Uterus (tissue), 4 donors: ENCODE data around the gene ASH1L. TPM values are rescaled to one million over a fixed set of nuclear protein-coding genes. Genes with fewer than 3 reads are reported as not detected.
A peak's percentile ranks its signal among the peaks of the same experiment; 100 is the strongest.

Experiments used
- DNase-seq, 2 donors: peaks; one replicate each; pipeline ENCODE4 v3.0.0-alpha.2; 2019 to 2020
- H3K27ac ChIP-seq, 2 donors: fragments of 200-600 bp; sonication (generic); 1 replicate in 1 of 2; 2 replicates in 1 of 2; pipeline ENCODE4 v1.5.1; 2016 to 2018
- H3K27me3 ChIP-seq, 2 donors: fragments of 200-600 bp; sonication (generic); one replicate each; pipeline ENCODE4 v1.5.1; 2018 to 2019; ENCODE audit warnings: control low read depth in 1 of 2
- H3K36me3 ChIP-seq, 2 donors: fragments of 200-600 bp; sonication (generic); one replicate each; pipeline ENCODE4 v1.5.1; 2019; ENCODE audit warnings: control low read depth in 1 of 2
- H3K4me1 ChIP-seq, 2 donors: fragments of 200-600 bp; sonication (generic); one replicate each; pipeline ENCODE4 v1.5.1; 2018 to 2019; ENCODE audit warnings: control low read depth in 1 of 2
- H3K4me3 ChIP-seq, 2 donors: fragments of 200-600 bp; sonication (generic); 1 replicate in 1 of 2; 2 replicates in 1 of 2; pipeline ENCODE4 v1.5.1; 2018 to 2019; ENCODE audit warnings: mild to moderate bottlenecking in 1 of 2
- H3K9me3 ChIP-seq, 2 donors: fragments of 200-600 bp; sonication (generic); one replicate each; pipeline ENCODE4 v1.5.1; 2019; ENCODE audit warnings: control low read depth in 1 of 2
- CTCF ChIP-seq, 4 experiments: fragments of 200-600 bp in 2 of 4; fragments of 450-650 bp in 2 of 4; sonication (generic) in 2 of 4; IDR thresholded peaks; one replicate each; pipeline ENCODE4 v1.5.1; 2016 to 2019; ENCODE audit warnings: antibody characterized with exemption in 4 of 4, mild to moderate bottlenecking in 2 of 4, moderate library complexity in 1 of 4
- POLR2A ChIP-seq, 2 donors: fragments of 450-650 bp; IDR thresholded peaks; one replicate each; pipeline ENCODE4 v1.6.1; 2016; ENCODE audit warnings: antibody characterized with exemption in 2 of 2, mild to moderate bottlenecking in 1 of 2, moderate library complexity in 1 of 2
- intact Hi-C: fragments of 100-400 bp; cut with DNase I; formaldehyde crosslinking; loops from one replicate; pipeline ENCODE4 v1.15.1; 2023; ENCODE audit warnings: low total_unique reads
- total RNA-seq, 4 donors: library from RNA; depleted of rRNA in 3 of 4; stranded (reverse); fragments of >200 nt in 3 of 4; gene quantifications; one replicate each; pipeline versions ENCODE4 v1.1.0 to v1.2.4, GENCODE V29; 2014 to 2023
- donor health status: DM: yes; HTN: yes; CAD: no.

Gene ASH1L
- total RNA-seq, 4 donors from 2014 or later, result 48.9 to 159 (median 99.8) TPM

GRCh38 chr1:155478270-155478852 lies 84.2 kb downstream of the ASH1L start:
- no peak for TF ChIP-seq POLR2A (IDR thresholded peaks at IDR 0.05)
- TF ChIP-seq CTCF (IDR thresholded peaks at IDR 0.05), result no peak

DNA sequence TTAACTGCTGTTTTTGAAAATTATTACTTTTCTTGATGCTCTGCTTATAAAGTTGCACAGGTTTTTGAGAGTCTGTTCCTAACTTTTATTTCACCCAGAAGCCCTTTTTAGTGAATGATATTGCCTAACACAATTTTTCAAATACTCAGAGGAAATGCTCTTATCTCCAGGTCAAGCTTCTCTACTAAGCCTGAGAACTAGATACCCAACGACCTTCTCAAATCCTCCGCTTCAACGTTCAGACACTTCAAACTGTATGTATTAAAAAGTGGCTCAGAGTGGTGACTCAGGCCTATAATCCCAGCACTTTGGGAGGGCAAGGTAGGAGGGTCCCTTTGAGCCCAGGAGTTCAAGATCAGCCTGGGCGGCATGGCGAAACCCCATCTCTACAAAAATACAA lies 88.5 kb downstream of the ASH1L start:
- Histone ChIP-seq H3K4me3 (no peak overlapping the region), H3K36me3 (no peaks in the 10 kb centered on the region), H3K27me3 (no peaks in the 10 kb centered on the region), H3K27ac (no peak overlapping the region), H3K4me1 (no peaks in the 10 kb centered on the region), H3K9me3 (no peaks in the 10 kb centered on the region)
- intact Hi-C loops, result no loop called here
- DNase-seq, result no peak
- TF ChIP-seq CTCF (IDR thresholded peaks at IDR 0.05), result no peak
- TF ChIP-seq POLR2A (IDR thresholded peaks at IDR 0.05), result no peak

More at GRCh38 chr1:155478270-155478852, 84.2 kb downstream of the ASH1L start:
- H3K4me1 ChIP-seq, result no peaks in the 10 kb centered on the region
- no peaks in the 10 kb centered on the region for H3K9me3 ChIP-seq
- no peaks in the 10 kb centered on the region for H3K36me3 ChIP-seq
- H3K27me3 ChIP-seq, result no peaks in the 10 kb centered on the region
- no peak overlapping the region for H3K4me3 ChIP-seq
- no peak for DNase-seq
- no peak overlapping the region for H3K27ac ChIP-seq
- intact Hi-C loops, result no loop called here

DNA sequence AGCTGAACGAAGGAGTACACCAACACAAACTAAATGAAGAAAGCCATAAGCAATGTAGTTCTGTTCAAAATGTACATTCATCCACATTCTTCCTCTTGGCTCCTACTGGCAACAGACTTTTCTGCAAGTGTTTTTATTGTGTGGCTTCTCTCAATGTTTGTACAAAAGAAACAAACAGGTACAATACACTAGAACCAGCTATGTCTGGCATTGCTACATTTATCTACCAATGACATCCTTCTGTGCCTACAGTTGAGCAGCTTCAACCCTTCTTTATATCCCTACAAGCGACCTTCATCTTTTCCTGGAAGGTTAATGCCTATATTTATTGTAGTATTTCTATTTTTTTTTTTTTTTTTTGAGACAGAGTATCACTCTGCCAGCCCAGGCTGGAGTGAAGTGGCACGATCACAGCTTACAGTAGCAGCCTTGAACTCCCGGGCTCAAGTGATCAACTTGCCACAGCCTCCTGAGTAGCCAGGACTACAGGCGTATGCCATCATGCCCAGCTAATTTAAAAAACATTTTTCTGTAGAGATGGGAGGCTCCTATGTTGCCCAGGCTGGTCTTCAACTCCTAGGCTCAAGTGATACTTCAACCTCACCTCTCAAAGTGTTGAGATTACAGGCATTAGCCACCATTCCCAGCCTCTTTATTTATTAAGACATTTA lies 89.3 kb downstream of the ASH1L start:
- Histone ChIP-seq H3K27me3 (no peaks in the 10 kb centered on the region), H3K9me3 (no peaks in the 10 kb centered on the region)
- TF ChIP-seq CTCF (IDR thresholded peaks at IDR 0.05) (no peak), POLR2A (IDR thresholded peaks at IDR 0.05) (no peak)

DNA sequence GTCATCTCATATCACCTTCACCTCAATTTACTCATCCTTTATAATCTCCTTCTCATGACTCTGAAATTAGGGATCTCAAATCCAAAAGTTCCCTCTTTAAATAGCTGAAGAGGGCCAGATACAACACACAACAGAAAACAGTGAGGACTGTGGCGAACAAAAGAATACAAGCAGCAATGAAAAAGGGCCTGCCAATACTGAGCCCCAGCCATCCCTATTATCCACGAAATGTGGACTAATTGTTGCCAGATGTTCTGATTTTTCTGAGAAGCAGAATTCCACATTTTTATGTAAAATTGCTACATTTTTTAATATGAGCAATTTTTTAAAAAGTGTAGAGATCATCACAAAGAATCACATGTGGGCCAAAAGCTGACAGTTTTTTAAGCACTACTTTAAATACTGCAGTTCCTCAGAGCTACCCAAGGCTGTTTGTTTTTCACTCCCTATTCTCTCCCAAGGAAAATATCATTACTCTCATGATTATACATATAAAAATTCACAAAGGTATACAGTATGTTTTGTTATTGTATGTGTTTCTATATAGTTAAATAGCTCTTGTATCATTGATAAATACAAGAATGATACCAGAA lies 90.0 kb downstream of the ASH1L start:
- no peaks in the 10 kb centered on the region for H3K4me1 ChIP-seq
- no peaks in the 10 kb centered on the region for H3K9me3 ChIP-seq
- intact Hi-C loops, result no loop called here
- TF ChIP-seq CTCF (IDR thresholded peaks at IDR 0.05) (no peak), POLR2A (IDR thresholded peaks at IDR 0.05) (no peak)
- DNase-seq, result no peak
- H3K27me3 ChIP-seq, result no peaks in the 10 kb centered on the region
- no peak overlapping the region for H3K4me3 ChIP-seq
- peak overlapping the region in 1 of 2 donors; percentile 6 for H3K27ac ChIP-seq
- H3K36me3 ChIP-seq, result no peaks in the 10 kb centered on the region

More for the DNA sequence above, 89.3 kb downstream of the ASH1L start:
- DNase-seq, result no peak
- H3K4me1 ChIP-seq, result no peaks in the 10 kb centered on the region
- H3K4me3 ChIP-seq, result no peak overlapping the region
- H3K27ac ChIP-seq, result no peak overlapping the region
- no peaks in the 10 kb centered on the region for H3K36me3 ChIP-seq
- intact Hi-C loops, result no loop called here

DNA sequence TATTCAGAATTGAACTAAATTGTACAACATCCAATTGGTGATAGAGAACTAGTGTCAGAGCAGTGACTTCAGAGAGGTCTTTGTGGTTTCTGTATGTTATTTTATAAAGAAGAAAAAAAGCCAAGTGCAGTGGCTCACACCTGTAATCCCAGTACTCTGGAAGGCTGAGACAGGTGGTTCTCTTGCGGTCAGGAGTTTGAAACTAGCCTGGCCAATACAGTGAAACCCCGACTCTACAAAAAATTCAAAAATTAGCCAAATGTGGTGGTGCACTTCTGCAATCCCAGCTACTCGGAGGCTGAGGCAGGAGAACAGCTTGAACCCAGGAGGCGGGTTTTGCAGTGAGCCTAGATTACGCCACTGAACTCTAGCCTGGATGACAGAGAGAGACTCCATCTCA lies 90.7 kb downstream of the ASH1L start:
- H3K9me3 ChIP-seq, result no peaks in the 10 kb centered on the region
- peak overlapping the region in 1 of 2 donors; percentile 6 for H3K27ac ChIP-seq
- no peak for TF ChIP-seq CTCF (IDR thresholded peaks at IDR 0.05)
- TF ChIP-seq POLR2A (IDR thresholded peaks at IDR 0.05), result no peak
- no peak for DNase-seq
- no peak overlapping the region for H3K4me3 ChIP-seq
- H3K27me3 ChIP-seq, result no peaks in the 10 kb centered on the region
- H3K36me3 ChIP-seq, result no peaks in the 10 kb centered on the region
- intact Hi-C loops, result no loop called here
- no peaks in the 10 kb centered on the region for H3K4me1 ChIP-seq
